Mesenchymal stem cell (in vitro differentiated cells and primary cell): ENCODE data around the gene RRP1B.

Experiments
- DNase-seq: peaks from one replicate; pipeline ENCODE4 v3.0.0-alpha.2; 2013
- H2AFZ ChIP-seq: one replicate; pipeline ENCODE4 v1.6.1; 2013; ENCODE audit warnings: low read depth, mild to moderate bottlenecking, control low read depth, inconsistent platforms, low read length, moderate library complexity
- H2AK5ac ChIP-seq: 2 replicates; pipeline ENCODE4 v1.6.1; 2013; ENCODE audit warnings: low read length, moderate library complexity, mild to moderate bottlenecking, inconsistent platforms; ENCODE audit not compliant: severe bottlenecking
- H2BK120ac ChIP-seq: one replicate; pipeline ENCODE4 v1.6.1; 2013; ENCODE audit warnings: low read depth, mild to moderate bottlenecking, inconsistent platforms, low read length, moderate library complexity
- H2BK12ac ChIP-seq, 2 experiments: one replicate each; pipeline ENCODE4 v1.6.1; 2013; ENCODE audit warnings: inconsistent platforms in 2 of 2, low read length in 2 of 2, mild to moderate bottlenecking in 2 of 2, moderate library complexity in 2 of 2, control low read depth in 1 of 2
- H2BK15ac ChIP-seq: one replicate; pipeline ENCODE4 v1.6.1; 2013; ENCODE audit warnings: mild to moderate bottlenecking, low read depth, inconsistent platforms; ENCODE audit not compliant: poor library complexity, severe bottlenecking
- H2BK5ac ChIP-seq: 2 replicates; pipeline ENCODE4 v1.6.1; 2013; ENCODE audit warnings: low read depth, mild to moderate bottlenecking, low read length, control low read depth, inconsistent platforms; ENCODE audit not compliant: poor library complexity, severe bottlenecking
- H3K14ac ChIP-seq, 2 experiments: one replicate each; pipeline ENCODE4 v1.6.1; 2013; ENCODE audit warnings: inconsistent platforms in 2 of 2, low read length in 2 of 2, control low read depth in 1 of 2, mild to moderate bottlenecking in 1 of 2, moderate library complexity in 1 of 2
- H3K18ac ChIP-seq, 2 experiments: one replicate each; pipeline ENCODE4 v1.6.1; 2013; ENCODE audit warnings: inconsistent platforms in 2 of 2, low read length in 2 of 2, control low read depth in 1 of 2, low read depth in 1 of 2, mild to moderate bottlenecking in 1 of 2
- H3K23ac ChIP-seq, 2 experiments: one replicate each; pipeline ENCODE4 v1.6.1; 2013; ENCODE audit warnings: inconsistent platforms in 2 of 2, low read length in 2 of 2, mild to moderate bottlenecking in 2 of 2, moderate library complexity in 2 of 2, control low read depth in 1 of 2
- H3K27ac ChIP-seq: 2 replicates; pipeline ENCODE4 v1.5.1; 2013; ENCODE audit warnings: mild to moderate bottlenecking, moderate library complexity, low read length, control low read depth, inconsistent platforms; ENCODE audit not compliant: poor library complexity, severe bottlenecking
- H3K27me3 ChIP-seq, 2 experiments: 2 replicates each; pipeline versions ENCODE4 v1.6.1 to v1.7.0; 2013; ENCODE audit warnings: low read length in 2 of 2, mild to moderate bottlenecking in 2 of 2, moderate library complexity in 2 of 2, control low read depth in 1 of 2, inconsistent platforms in 1 of 2; ENCODE audit not compliant: control insufficient read depth in 1 of 2, insufficient read depth in 1 of 2
- H3K36me3 ChIP-seq, 2 experiments: 2 replicates each; pipeline versions ENCODE4 v1.6.1 to v1.7.0; 2013; ENCODE audit warnings: low read length in 2 of 2, control low read depth in 1 of 2, inconsistent platforms in 1 of 2, low read depth in 1 of 2, mild to moderate bottlenecking in 1 of 2; ENCODE audit not compliant: insufficient read depth in 2 of 2, control insufficient read depth in 1 of 2
- H3K4ac ChIP-seq, 2 experiments: one replicate each; pipeline ENCODE4 v1.6.1; 2013; ENCODE audit warnings: inconsistent platforms in 2 of 2, low read length in 2 of 2, mild to moderate bottlenecking in 2 of 2, moderate library complexity in 2 of 2, control low read depth in 1 of 2, low read depth in 1 of 2
- H3K4me1 ChIP-seq: 2 replicates; pipeline ENCODE4 v1.6.1; 2013; ENCODE audit warnings: low read depth, low read length, control low read depth; ENCODE audit not compliant: control insufficient read depth, insufficient read depth
- H3K4me2 ChIP-seq: 2 replicates; pipeline ENCODE4 v1.6.1; 2013; ENCODE audit warnings: low read length, mild to moderate bottlenecking, inconsistent platforms; ENCODE audit not compliant: poor library complexity, severe bottlenecking
- H3K4me3 ChIP-seq, 2 experiments: 2 replicates each; pipeline versions ENCODE4 v1.5.1 to v1.7.0; 2013; ENCODE audit warnings: low read length in 2 of 2, mild to moderate bottlenecking in 2 of 2, control low read depth in 1 of 2, low read depth in 1 of 2; ENCODE audit not compliant: insufficient read depth in 1 of 2
- H3K79me1 ChIP-seq: replicated peaks from 2 replicates; pipeline ENCODE4 v1.6.1; 2013; ENCODE audit warnings: mild to moderate bottlenecking, control low read depth, low read length, inconsistent platforms; ENCODE audit not compliant: poor library complexity, severe bottlenecking
- H3K9ac ChIP-seq: 2 replicates; pipeline ENCODE4 v1.7.0; 2013; ENCODE audit warnings: mild to moderate bottlenecking, low read length, moderate library complexity
- H3K9me3 ChIP-seq: 2 replicates; pipeline ENCODE4 v1.7.0; 2013; ENCODE audit warnings: mild to moderate bottlenecking, low read length; ENCODE audit not compliant: control insufficient read depth
- H4K8ac ChIP-seq: one replicate; pipeline ENCODE4 v1.6.1; 2013; ENCODE audit warnings: inconsistent platforms, mild to moderate bottlenecking, low read length, moderate library complexity
- H4K91ac ChIP-seq: one replicate; pipeline ENCODE4 v1.6.1; 2013; ENCODE audit warnings: mild to moderate bottlenecking, low read length, inconsistent platforms
- WGBS: methylation state at CpG from one replicate; pipeline ENCODE4 v1.1.7; 2013; ENCODE audit warnings: mixed read lengths; 5-methylcytosine and 5-hydroxymethylcytosine counted together

The RRP1B gene

GRCh38 chr21:43619856-43620255 lies 39.5 kb upstream of the RRP1B start:
- H2BK5ac ChIP-seq: no peak overlapping the region
- WGBS: 94% methylated on average over 3 of the region's 4 CpGs
- no peak overlapping the region for H4K8ac ChIP-seq
- no peak overlapping the region for H2BK12ac ChIP-seq
- H2BK120ac ChIP-seq: no peak overlapping the region
- no peak overlapping the region for H3K9ac ChIP-seq
- H3K4me2 ChIP-seq: no peak overlapping the region
- H3K14ac ChIP-seq: no peak overlapping the region
- no peak overlapping the region for H3K4ac ChIP-seq
- no peak overlapping the region for H3K27ac ChIP-seq
- no peak overlapping the region for H2AFZ ChIP-seq
- no peaks in the 10 kb centered on the region for H3K36me3 ChIP-seq
- no peak overlapping the region for H3K23ac ChIP-seq
- no peak overlapping the region for H2AK5ac ChIP-seq
- no peak overlapping the region for H2BK15ac ChIP-seq
- no peak overlapping the region for H3K18ac ChIP-seq
- DNase-seq: no peak
- no peak overlapping the region for H3K4me3 ChIP-seq
- peak overlapping the region; percentile 43 for H4K91ac ChIP-seq
- H3K4me1 ChIP-seq: no peaks in the 10 kb centered on the region
- H3K79me1 ChIP-seq: no peaks in the 10 kb centered on the region
- peaks cover 12% of the 10 kb centered on the region for H3K9me3 ChIP-seq
- peaks cover 0 to 3% of the 10 kb centered on the region in 2 experiments for H3K27me3 ChIP-seq

GRCh38 chr21:43622796-43623195 lies 36.6 kb upstream of the RRP1B start:
- no peak overlapping the region for H3K27ac ChIP-seq
- H3K4ac ChIP-seq: no peak overlapping the region
- no peak overlapping the region for H3K18ac ChIP-seq
- no peaks in the 10 kb centered on the region for H3K79me1 ChIP-seq
- H2BK12ac ChIP-seq: no peak overlapping the region
- H3K4me2 ChIP-seq: no peak overlapping the region
- H3K4me1 ChIP-seq: no peaks in the 10 kb centered on the region
- H2AK5ac ChIP-seq: no peak overlapping the region
- peaks cover 0 to 7% of the 10 kb centered on the region in 2 experiments for H3K27me3 ChIP-seq
- no peak overlapping the region for H2BK15ac ChIP-seq
- no peak overlapping the region for H2BK5ac ChIP-seq
- no peak overlapping the region for H2BK120ac ChIP-seq
- H3K14ac ChIP-seq: no peak overlapping the region
- H4K8ac ChIP-seq: no peak overlapping the region
- WGBS: 82% methylated on average over 2 of the region's 2 CpGs
- no peak overlapping the region for H3K9ac ChIP-seq
- peaks cover 13% of the 10 kb centered on the region for H3K9me3 ChIP-seq
- no peak for DNase-seq
- no peak overlapping the region for H4K91ac ChIP-seq
- H3K23ac ChIP-seq: no peak overlapping the region
- H2AFZ ChIP-seq: no peak overlapping the region
- H3K4me3 ChIP-seq: no peak overlapping the region
- H3K36me3 ChIP-seq: no peaks in the 10 kb centered on the region

GRCh38 chr21:43623588-43623987 lies 35.8 kb upstream of the RRP1B start:
- no peak overlapping the region for H4K8ac ChIP-seq
- H3K36me3 ChIP-seq: no peaks in the 10 kb centered on the region
- no peak overlapping the region for H3K4ac ChIP-seq
- 100% methylated on average over 2 of the region's 2 CpGs for WGBS
- no peak overlapping the region for H3K4me3 ChIP-seq
- H3K4me1 ChIP-seq: no peaks in the 10 kb centered on the region
- H3K27ac ChIP-seq: no peak overlapping the region
- no peak for DNase-seq
- H3K18ac ChIP-seq: no peak overlapping the region
- peaks cover 21% of the 10 kb centered on the region for H3K9me3 ChIP-seq
- no peak overlapping the region for H2BK12ac ChIP-seq
- H2BK15ac ChIP-seq: no peak overlapping the region
- H3K27me3 ChIP-seq: peaks cover 0 to 7% of the 10 kb centered on the region in 2 experiments
- H2AFZ ChIP-seq: no peak overlapping the region
- H3K14ac ChIP-seq: no peak overlapping the region
- no peak overlapping the region for H2AK5ac ChIP-seq
- no peak overlapping the region for H2BK5ac ChIP-seq
- no peak overlapping the region for H4K91ac ChIP-seq
- H3K23ac ChIP-seq: no peak overlapping the region
- no peak overlapping the region for H2BK120ac ChIP-seq
- no peak overlapping the region for H3K9ac ChIP-seq
- H3K4me2 ChIP-seq: no peak overlapping the region
- H3K79me1 ChIP-seq: no peaks in the 10 kb centered on the region

GRCh38 chr21:43624339-43624738 lies 35.0 kb upstream of the RRP1B start:
- Histone ChIP-seq H4K8ac (no peak overlapping the region), H2BK5ac (no peak overlapping the region), H3K14ac (no peak overlapping the region), H3K79me1 (no peaks in the 10 kb centered on the region), H3K4me1 (no peaks in the 10 kb centered on the region), H2AFZ (no peak overlapping the region), H3K27ac (no peak overlapping the region), H2BK120ac (no peak overlapping the region), H2AK5ac (no peak overlapping the region), H3K27me3 (peaks cover 0 to 7% of the 10 kb centered on the region in 2 experiments), H2BK15ac (no peak overlapping the region), H3K4me2 (no peak overlapping the region), H3K9me3 (peaks cover 25% of the 10 kb centered on the region), H3K18ac (peak overlapping the region in 1 of 2 experiments; percentile 70), H3K23ac (no peak overlapping the region), H2BK12ac (peak overlapping the region in 1 of 2 experiments; percentile 84), H3K9ac (no peak overlapping the region), H3K4ac (peak overlapping the region in 1 of 2 experiments; percentile 75), H4K91ac (peak overlapping the region; percentile 90), H3K36me3 (no peaks in the 10 kb centered on the region), H3K4me3 (no peak overlapping the region)
- WGBS: 95% methylated on average over 3 of the region's 4 CpGs
- DNase-seq: no peak
